KG1 (cell line): Measurements from ENCODE around the gene SBF2.
"Not testable (repeated sequence)": the region's sequence is repeated elsewhere in the genome, so short reads cannot be mapped to it uniquely, and the experiment has no call there.

ENCODE experiments used
- DNase-seq: peaks from one replicate; lab custom pipeline; 2025; lab: John Stamatoyannopoulos, UW

SBF2 gene

DNA sequence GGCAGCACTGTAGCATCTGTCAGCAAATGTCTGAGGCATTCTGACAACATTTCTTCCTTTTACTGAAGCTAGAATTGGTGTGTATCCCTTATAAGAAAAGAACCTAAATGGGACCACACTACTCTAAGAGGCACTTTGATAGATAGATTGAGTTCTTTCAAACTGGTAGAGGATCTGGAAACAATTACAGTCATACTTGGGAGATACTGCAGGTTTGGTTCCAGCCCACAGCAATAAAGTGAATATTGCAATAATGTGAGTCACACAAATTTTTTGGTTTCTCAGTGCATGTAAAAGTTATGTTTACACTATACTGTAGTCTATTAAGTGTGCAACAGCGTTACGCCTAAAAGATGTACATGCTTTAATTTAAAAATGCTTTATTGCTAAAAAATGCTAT is 96.9 kb downstream of the SBF2 start:
- DNase-seq: no peak

DNA sequence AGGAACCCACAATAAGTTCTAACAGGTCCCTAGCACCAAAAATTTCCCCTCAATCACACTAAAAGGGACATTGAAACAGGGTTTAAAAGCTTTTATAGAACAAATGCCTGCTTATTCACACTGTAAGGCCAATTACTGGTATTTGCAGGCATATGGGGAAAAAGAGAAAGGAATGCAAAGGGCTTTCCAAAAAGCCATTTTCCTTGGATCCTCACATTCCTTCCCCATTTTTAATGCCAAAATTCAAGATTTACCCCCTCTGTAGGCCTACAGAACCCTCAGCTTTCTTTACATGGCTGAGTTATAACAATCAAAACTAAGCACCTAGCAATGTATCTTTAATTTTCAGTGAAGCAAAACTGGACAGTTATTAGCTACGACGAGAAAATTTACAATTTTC is 102.0 kb downstream of the SBF2 start:
- no peak for DNase-seq

DNA sequence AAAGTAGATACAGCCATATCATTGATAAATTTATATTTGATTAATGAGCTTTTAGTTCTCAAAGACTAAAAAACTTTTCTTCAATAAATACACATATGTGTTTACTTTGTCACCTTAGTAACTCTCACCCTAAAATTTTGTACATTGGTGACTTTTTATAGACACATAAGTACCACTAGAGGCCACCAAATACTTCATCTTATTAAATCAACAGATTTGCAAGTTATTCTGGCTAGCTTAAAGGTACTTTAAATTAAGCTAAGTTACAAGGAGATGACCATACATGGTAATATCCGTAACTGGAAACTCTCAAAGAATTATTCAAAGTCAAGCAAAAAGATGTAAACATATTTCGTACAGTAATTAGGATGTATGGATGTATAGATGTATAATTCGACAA is 112.2 kb downstream of the SBF2 start:
- no peak for DNase-seq

DNA sequence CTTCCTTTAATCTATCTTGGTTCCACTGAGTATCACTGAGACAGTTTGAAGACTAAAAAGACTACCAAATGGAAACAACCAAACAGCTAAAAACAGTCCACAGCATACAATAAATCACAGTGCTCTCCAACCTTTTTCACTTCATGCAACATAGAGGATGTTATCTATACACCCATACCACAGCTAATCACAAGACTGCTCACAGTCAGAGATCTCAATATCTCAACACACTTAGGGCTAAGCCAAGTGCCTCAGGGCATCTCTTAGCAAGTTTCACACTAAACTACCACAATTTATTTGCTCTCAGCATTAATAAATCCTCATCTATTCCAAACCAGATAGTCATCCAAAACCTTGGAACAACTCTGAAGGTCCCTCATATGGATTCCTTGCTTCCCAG is 129.4 kb downstream of the SBF2 start:
- no peak for DNase-seq

DNA sequence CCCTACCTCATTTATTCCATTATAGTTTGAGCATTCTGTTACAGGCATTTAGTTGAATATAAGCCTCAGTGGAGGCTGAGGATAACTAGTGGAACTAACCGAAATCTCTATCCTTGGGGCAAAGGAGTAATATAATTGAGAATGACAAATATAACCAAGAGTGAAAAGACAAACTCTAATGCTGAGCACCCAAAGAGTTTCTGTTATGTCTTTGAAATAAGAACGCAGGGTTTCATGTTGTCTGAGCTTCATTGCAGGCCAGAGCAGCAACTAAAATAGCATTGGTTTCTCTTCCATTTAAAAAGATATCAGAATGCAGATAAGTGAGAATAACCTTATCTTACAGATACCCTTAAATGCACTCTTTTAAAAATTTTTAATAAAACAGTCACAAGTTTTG is 131.8 kb downstream of the SBF2 start:
- no peak for DNase-seq

DNA sequence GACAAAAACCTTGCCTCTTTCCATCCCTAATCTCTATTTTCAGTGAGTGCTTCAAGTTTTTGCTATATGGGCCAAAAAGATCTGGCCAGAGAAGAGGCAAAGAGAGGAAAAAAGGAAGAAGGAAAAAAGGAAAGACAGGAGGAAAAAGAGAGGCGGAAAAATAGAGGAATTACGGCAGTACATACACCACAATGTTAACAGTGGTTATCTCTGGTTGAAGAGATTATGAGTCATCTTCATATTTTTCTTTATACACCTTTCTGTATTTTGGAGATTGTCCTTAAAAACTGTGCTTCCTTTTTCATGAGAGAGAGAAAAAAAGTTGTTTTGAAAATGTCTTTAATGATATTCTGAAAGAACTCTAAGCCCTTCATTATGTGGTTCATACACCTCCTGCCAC is 133.7 kb downstream of the SBF2 start:
- no peak for DNase-seq

DNA sequence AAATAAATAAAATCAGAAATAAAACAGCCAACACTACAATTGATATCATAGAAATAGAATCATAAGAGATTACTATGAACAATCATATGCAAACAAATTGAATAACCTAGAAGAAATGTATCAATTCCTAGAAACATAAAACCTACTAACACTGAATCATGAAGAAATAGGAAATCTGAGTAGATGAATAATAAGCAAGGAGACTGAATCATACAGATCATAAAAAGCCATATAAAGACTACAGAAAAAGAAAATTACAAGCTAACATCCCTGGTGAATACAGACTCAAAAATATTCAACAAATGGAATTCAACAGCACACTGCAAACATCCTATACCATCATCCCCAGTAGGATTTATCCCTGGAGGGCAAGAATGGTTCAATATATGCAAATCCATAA is 135.6 kb downstream of the SBF2 start:
- DNase-seq: no peak

DNA sequence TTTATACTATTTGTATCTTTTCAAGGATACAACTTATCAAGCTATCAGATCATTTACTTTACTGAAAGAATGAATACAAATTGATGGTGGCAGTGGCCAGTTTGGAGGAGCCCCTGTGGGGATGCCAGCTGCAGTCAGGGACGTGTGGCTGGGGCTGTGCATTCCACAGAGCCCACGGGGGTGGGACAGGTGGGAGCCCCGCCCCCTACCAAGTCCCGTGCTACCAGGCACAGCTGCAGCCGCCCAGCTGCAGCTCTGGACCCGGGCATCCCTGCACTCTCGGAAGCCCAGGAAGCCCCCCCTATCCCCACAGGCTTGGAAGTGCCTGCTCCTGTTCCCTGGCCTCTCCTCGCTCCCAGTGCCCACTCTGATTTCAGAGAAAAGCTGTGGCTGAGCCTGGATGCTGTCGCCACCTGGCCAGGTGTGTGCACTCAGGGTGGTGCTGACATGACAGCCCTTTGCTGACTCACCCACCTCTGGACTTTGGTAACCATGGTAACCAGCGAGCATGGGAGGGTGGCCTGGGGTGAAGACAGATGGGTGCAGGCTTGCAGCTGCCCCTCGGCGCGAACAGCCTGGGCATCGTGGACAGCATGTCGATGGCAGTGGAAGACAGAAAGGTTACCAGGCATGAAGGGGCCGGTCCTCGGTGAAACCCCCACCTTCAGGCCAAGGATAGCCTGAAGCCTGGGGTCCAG is 138.1 kb downstream of the SBF2 start:
- no peak for DNase-seq

DNA sequence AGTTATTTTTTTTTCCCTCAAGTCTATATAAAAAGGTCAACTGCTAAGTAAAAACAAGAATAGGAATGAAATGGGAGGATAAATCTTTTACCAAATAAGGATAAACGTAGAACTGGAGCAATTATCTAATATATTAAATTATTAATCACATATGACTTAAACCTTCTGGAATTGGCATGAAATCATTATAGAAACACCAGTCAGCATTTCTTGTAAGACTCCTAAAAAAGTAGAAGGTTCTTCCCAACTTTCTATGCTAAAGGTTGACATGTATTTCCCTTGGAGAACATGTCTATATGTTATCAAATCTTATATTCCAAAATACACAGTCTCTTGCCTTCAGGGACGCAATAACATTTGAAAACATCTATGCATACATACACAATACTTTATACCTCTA is 143.2 kb downstream of the SBF2 start:
- DNase-seq: no peak

DNA sequence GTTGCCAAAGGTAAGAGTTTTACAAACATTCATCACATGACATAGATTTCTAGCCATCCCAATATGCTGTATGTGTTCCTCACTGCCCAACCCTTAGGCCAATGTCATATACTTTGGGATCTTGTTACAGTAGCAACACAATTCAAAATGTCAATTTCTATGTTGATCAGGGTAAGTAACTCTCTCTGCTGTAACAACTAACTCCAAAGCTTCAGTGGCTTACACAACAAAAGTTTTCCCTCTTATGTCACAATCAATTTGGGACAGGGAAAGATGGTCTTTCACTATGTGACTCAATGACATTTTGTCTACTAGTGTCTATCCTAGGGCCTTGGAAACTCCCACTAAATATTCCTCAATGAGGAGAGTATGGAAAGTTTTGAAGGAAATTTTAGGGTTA is 144.5 kb downstream of the SBF2 start:
- no peak for DNase-seq

DNA sequence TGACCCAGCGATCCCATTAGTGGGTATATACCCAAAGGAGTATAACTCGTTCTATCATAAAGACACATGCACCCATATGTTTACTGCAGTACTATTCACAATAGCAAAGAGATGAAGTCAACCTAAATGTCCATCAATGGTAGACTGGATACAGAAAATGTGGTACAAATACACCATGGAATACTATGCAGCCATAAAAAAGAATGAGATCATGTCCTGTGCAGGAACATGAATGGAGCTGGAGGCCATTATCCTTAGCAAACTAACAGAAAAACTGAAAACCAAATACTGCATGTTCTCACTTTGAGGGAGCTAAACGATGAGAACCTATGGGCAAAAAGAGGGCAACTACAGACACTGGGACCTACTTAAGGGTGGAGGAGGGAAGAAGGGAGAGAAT is 146.8 kb downstream of the SBF2 start:
- no peak for DNase-seq

DNA sequence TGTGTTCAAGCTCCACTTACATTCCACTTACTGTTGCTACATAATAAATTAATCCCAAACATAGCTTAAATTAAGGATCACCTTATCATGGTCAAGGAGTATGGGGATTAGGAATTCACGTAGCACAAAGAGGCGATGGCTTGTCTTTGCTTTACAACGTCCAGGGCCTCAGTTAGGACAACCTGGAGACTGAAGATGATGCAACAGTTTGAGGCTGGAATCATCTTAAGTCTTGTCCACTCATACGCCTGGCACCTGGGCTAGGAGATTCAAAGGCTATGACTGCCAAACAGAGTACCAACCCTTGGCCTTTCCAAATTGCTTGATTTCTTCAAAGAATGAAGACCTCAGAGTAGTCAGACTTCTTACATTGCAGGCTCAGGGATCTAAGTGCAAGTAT is 149.1 kb downstream of the SBF2 start:
- DNase-seq: no peak

DNA sequence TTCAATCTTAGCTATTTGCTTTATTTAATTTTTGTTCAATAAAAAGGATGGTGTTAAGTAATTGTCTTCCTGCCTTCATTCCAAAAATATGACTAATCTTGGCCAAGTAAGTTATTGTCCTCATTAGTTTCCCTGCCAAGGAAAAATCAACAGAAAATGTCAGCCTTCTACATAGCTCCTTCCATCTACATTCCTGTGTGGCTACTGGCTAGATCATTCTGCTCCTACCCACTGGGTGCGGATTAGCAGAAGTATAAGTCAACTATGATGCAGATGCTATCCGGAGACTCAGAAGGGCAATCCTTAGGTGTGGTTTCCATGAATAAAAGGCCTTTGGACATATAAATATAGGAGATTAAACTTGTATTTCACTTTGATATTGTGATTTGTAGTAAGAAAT is 154.4 kb downstream of the SBF2 start:
- DNase-seq: no peak

DNA sequence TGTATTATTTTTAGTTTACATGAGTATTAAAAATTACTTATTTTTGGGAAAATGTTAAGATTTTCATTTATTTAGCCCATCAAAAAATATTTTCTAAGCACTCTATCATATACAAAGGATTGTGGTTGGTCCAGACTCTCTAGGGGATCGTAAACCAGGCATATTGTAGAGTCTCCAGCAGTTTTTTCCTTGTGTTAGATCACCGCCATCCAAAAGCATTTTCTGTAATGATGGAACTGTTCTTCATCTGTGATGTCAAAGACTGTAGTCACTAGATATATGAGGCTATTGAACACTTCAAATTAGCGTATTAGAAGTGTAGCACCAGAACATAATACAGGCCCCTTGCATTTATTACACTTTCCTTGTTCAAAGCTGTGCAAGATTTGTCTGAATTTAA is 154.9 kb downstream of the SBF2 start:
- no peak for DNase-seq

DNA sequence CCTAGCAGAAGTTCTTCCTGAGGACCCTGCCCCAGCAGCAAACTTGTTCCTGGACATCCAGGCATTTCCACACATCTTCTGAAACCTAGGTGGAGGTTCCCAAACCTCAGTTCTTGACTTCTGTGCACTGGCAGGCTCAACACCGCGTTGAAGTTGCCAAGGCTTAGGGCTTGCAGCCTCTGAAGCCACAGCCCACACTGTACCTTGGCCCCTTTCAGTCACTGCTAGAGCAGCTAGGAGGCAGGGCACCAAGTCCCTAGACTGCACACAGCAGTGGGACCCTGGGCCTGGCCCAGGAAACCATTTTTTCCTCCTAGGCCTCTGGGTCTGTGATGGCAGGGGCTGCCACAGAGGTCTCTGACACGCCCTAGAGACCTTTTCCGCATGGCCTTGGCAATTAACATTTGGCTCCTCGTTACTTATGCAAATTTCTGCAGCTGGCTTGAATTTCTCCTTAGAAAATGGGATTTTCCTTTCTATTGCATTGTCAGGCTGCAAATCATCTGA is 159.0 kb downstream of the SBF2 start:
- no peak for DNase-seq

DNA sequence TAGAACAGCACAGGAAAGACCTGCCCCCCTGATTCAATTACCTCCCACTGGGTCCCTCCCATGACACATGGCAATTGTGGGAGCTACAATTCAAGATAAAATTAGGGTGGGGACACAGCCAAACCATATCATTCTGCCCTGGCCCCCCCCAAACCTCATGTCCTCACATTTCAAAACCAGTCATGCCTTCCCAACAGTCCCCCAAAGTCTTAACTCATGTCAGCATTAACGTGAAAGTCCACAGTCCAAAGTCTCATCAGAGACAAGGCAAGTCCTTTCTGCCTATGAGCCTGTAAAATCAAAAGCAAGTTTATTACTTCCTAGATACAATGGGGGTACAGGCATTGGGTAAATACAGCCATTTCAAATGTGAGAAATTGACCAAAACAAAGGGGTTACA is 159.8 kb downstream of the SBF2 start:
- not testable (repeated sequence) for DNase-seq

DNA sequence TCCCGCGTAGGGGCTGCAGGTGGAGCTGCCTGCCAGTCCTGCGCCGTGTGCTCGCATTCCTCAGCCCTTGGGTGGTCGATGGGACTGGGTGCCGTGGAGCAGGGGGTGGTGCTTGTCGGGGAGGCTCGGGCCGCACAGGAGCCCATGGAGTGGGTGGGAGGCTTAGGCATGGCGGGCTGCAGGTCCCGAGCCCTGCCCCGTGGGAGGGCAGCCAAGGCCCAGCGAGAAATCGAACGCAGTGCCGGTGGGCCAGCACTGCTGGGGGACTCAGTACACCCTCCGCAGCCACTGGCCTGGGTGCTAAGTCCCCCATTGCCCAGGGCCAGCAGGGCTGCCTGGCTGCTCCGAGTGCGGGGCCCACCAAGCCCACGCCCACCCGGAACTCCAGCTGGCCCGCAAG is 160.8 kb downstream of the SBF2 start:
- DNase-seq: not testable (repeated sequence)

DNA sequence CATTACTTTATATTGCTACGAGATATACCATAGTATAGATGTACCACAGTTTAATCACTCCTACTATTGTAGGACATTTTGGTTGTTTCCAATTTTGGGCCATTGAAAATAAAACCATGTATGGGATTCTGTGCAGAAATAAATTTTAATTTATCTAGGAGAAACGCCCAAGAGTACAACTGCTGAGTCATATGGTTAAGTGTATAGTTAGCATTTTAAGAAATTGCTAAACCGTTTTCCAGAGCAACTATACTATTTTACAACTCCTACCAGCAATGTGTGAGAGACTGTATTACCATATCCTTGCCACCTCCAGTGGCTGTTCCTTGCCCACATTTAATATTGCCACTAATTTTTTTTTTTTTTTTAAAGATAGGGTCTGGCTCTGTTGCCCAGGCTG is 163.1 kb downstream of the SBF2 start:
- no peak for DNase-seq

DNA sequence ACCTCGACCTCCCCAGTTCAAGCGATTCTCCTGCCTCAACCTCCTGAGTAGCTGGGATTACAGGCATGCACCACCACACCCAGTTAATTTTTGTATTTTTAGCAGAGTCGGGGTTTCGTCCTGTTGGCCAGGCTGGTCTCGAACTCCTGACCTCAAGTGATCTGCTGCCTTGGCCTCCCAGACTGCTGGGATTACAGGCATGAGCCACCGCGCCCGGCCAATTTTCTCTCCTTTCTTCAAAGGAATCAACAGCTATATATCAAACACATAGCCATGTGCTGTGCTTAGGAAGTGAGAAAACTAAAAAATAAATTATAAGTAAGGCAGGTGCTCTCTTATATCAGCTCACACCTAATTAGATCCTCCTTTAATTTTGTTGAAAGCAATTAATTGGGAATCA is 164.8 kb downstream of the SBF2 start:
- DNase-seq: not testable (repeated sequence)

DNA sequence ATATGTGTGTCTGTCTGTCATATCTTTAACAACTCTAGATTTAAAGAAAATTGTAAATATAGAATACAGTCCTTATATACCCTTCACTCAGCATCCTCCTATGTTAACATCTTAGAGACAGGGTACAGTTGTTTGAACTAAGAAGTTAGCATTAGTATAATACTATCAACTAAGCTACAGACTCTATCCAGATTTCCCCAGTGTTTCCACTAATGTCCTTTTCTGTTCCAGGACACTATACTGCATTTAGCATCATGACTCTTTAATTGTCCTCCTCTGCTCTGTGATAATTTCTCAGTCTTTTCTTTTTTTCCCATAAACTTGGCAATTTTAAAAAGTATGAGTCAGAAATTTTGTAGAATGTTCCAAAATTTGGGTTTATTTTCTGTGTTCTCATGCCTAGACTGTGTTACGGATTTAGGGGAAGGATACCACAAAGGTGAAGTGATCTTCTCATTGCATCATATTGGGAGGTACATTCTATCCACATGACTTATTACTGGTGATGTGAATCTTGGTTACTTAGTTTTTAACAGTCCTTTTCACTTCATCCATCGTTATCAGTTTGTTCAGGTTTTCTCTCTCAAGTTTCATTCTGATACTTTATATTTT is 168.4 kb downstream of the SBF2 start:
- DNase-seq: no peak

DNA sequence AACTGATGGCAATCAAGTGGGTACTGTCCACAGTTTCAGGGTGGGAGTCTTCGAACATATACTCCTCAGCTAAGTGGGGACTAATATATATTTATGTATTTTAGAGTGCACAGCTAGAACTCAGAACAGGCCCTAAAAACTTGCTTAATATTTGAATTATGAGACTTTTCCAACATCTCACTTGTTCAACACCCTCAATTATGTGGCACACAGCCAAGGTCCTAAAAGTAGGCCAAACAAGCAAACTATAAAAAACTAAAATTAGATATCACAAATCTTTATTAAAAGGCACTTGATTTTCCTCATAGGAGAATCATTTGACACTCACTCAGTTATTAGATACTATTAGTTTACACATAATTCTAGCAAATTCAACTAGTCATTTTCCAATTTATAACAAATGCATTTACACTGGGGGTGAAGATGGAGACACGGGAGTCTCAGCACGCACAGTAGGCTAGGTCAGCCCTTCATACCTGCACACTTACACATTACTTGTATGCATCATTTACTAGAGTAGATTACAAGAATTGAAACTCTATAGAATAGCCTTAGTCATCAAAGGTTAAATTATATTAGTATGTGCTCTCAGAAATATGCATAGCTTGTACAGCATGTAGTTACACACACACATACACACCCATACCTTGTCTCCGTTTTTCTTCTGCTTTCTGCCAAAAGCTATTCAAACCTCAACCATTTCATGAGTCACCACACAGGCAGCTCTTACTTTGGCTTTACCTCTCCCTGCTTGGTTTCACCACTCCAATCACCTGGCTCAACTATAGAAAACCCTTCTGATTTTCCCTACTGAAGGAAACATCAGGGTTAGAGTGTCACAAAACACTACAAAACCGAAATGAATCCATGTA is 171.5 kb downstream of the SBF2 start:
- DNase-seq: peak; percentile 25

DNA sequence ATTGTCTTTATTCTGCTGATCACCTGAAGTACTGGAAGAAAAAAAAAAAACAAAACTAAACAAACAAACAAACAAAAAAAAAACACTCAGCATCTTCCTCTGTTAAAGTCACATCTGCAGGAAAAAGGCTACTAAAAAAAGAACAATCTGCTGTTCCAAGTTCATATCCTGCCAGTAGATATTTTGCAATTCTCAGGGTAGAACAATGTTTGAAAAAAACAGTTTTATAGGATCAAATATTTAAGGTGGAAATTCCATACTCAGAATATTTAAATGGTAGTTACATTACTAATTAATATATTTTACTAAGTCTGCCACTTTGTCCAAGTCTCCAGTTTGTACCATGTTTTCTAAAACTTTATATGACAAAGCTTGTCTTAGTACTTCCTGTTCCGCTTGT is 175.2 kb downstream of the SBF2 start:
- no peak for DNase-seq

DNA sequence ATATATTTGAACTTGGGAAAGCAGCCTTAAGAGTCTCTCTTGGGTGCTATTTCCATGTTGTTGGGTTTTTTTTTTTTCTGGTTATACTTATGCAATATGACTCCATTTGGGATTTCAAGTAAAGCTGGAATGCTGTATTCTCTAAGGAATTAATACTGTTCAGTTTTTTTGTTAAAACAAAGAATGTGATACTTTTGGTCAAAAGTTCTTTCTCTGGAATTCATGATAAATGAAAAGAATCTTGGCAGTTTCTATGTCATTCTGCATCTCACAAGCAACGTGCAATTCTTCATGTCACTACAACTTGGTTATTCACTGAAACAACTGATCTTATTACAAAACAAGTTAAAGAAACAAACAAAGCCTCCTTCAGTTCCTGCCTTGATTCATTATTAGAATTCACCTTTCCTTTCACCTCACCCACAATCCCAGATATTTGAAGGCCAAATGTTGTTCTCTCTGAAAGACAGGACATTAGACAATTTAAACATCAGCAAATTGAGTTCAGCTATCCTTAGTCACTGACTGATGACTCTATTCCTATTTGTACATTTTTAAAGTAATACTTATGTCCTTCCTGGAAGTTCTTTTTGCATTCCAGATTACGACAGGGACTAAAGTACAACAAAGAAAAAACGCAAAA is 176.2 kb downstream of the SBF2 start:
- DNase-seq: no peak
